Endothelial cell (in vitro differentiated cells): ENCODE measurements around the gene LHFPL3. TPM values are rescaled to one million over a fixed set of nuclear protein-coding genes. Genes with fewer than 3 reads are reported as not detected.

Experiments used
- DNase-seq: peaks from one replicate; pipeline ENCODE4 v3.0.0; 2021; ENCODE audit warnings: low spot score
- H3K27ac Mint-ChIP-seq: one replicate; pipeline ENCODE4 v1.8.0; 2021; ENCODE audit warnings: mixed read lengths, inconsistent platforms; ENCODE audit not compliant: unreplicated experiment
- H3K27me3 Mint-ChIP-seq: one replicate; pipeline ENCODE4 v1.8.0; 2021; ENCODE audit warnings: mild to moderate bottlenecking, moderate library complexity, mixed read lengths, inconsistent platforms; ENCODE audit not compliant: unreplicated experiment
- H3K36me3 Mint-ChIP-seq: one replicate; pipeline ENCODE4 v1.8.0; 2021; ENCODE audit warnings: mild to moderate bottlenecking, low read depth, mixed read lengths, inconsistent platforms; ENCODE audit not compliant: unreplicated experiment
- H3K4me1 Mint-ChIP-seq: one replicate; pipeline ENCODE4 v1.8.0; 2021; ENCODE audit warnings: mild to moderate bottlenecking, mixed read lengths, inconsistent platforms; ENCODE audit not compliant: unreplicated experiment
- H3K4me3 Mint-ChIP-seq: one replicate; pipeline ENCODE4 v1.8.0; 2021; ENCODE audit warnings: mild to moderate bottlenecking, mixed read lengths, inconsistent platforms; ENCODE audit not compliant: unreplicated experiment
- H3K9me3 Mint-ChIP-seq: one replicate; pipeline ENCODE4 v1.8.0; 2021; ENCODE audit warnings: mixed read lengths, inconsistent platforms; ENCODE audit not compliant: unreplicated experiment
- CTCF ChIP-seq: fragments of 200-600 bp; sonication (generic); IDR thresholded peaks from one replicate; pipeline ENCODE4 v1.5.0; 2021; ENCODE audit warnings: antibody characterized with exemption; ENCODE audit not compliant: unreplicated experiment
- total RNA-seq: library from RNA; stranded (reverse); fragmentation: NEBNext Ultra II Directional; extraction: Animal tissue kit (Norgen Biotek cat#: 25700); gene quantifications from one replicate; pipeline ENCODE4 v1.2.1, GENCODE V29; 2021; ENCODE audit not compliant: unreplicated experiment

LHFPL3 gene
- total RNA-seq, 1 donor from 2014 or later = not detected

DNA sequence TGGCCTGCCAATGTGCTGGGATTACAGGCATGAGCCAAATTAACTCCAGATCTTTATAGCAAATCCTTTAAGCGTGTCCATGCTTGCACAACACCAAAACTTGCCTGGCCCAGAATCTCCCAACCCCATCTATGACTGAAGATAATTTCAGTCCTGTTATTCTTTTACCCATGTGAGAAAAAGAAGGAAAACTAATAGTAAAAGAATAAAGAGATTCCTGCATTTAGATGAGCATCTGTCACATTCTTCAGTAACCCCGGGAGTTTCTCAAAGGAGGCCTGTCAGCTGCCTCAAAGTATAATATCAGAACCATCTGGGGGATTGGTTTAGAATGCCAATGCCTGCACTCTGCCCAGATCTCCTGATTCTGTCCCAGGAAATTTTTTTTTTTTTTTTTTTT, 527.5 kb downstream of the LHFPL3 start:
- Mint-ChIP-seq H3K9me3 (no peaks in the 10 kb centered on the region), H3K27me3 (peaks cover 6% of the 10 kb centered on the region), H3K36me3 (no peaks in the 10 kb centered on the region), H3K27ac (no peak overlapping the region), H3K4me3 (no peak overlapping the region), H3K4me1 (no peaks in the 10 kb centered on the region)
- no peak for DNase-seq
- no peak for TF ChIP-seq CTCF

GRCh38 chr7:104857458-104858425, 529.3 kb downstream of the LHFPL3 start:
- Mint-ChIP-seq H3K4me1 (no peaks in the 10 kb centered on the region), H3K27me3 (peaks cover 2% of the 10 kb centered on the region), H3K36me3 (no peaks in the 10 kb centered on the region), H3K9me3 (no peaks in the 10 kb centered on the region), H3K27ac (no peak overlapping the region), H3K4me3 (no peak overlapping the region)
- TF ChIP-seq CTCF = no peak
- no peak for DNase-seq

GRCh38 chr7:104859754-104860426, 531.5 kb downstream of the LHFPL3 start:
- Mint-ChIP-seq H3K4me3 (no peak overlapping the region), H3K9me3 (no peaks in the 10 kb centered on the region), H3K27me3 (peaks cover 2% of the 10 kb centered on the region), H3K27ac (no peak overlapping the region), H3K4me1 (no peaks in the 10 kb centered on the region), H3K36me3 (no peaks in the 10 kb centered on the region)
- TF ChIP-seq CTCF = no peak
- DNase-seq = no peak

DNA sequence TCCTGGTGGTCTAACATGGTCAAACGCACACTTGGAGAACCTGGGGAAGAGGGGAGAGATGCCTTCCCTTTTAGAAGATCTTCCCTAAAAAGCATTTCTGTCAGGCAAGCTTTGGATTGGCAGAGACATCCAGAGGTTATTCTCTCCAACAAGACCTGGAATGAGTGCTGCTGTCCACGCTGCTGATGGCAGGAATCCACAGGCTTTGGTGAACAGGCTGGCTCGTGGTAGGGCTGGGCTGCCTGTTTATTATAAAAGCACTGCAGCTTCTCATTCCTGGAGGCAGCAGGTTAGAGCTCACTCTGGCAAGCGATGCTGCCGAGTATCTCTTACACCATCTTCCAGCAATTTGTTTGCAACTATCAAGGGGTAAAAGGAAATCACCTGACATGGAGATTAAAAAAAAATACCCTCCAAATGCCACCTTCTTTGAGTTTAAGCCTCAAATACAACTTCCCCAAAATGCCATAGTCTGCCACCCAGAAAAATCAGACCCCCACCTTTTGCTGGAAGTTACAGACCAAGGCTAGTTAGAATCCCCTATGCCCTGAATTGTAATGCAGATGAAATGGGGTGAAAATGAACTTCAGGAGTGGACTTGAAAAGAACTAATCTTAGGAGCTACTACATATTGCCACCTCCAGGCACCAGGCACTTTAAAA, 533.5 kb downstream of the LHFPL3 start:
- no peak for DNase-seq
- Mint-ChIP-seq H3K27me3 (peaks cover 4% of the 10 kb centered on the region), H3K9me3 (no peaks in the 10 kb centered on the region), H3K27ac (no peak overlapping the region), H3K36me3 (no peaks in the 10 kb centered on the region), H3K4me3 (no peak overlapping the region), H3K4me1 (no peaks in the 10 kb centered on the region)
- TF ChIP-seq CTCF = no peak
